Smooth muscle cell (in vitro differentiated cells): ENCODE measurements around the gene SMAD3. TPM values are rescaled to one million over a fixed set of nuclear protein-coding genes. Genes with fewer than 3 reads are reported as not detected.

Source experiments
- DNase-seq: peaks from one replicate; lab custom pipeline; 2025; ENCODE audit not compliant: unreplicated experiment; lab: John Stamatoyannopoulos, UW
- H2AFZ ChIP-seq: fragments of 200-600 bp; sonication (generic); 2 replicates; pipeline ENCODE4 v1.6.0; 2016; ENCODE audit warnings: antibody characterized with exemption, low read depth, mild to moderate bottlenecking
- H3F3A ChIP-seq: fragments of 200-600 bp; sonication (generic); 2 replicates; pipeline ENCODE4 v1.6.0; 2017; ENCODE audit warnings: antibody characterized with exemption, low read depth
- H3K27ac ChIP-seq: fragments of 200-600 bp; sonication (generic); 2 replicates; pipeline ENCODE4 v1.5.1; 2016; ENCODE audit warnings: low read depth, mild to moderate bottlenecking
- H3K27me3 ChIP-seq: fragments of 200-600 bp; sonication (generic); 2 replicates; pipeline ENCODE4 v1.6.1; 2016; ENCODE audit warnings: low read depth, mild to moderate bottlenecking
- H3K36me3 ChIP-seq: fragments of 200-600 bp; sonication (generic); 2 replicates; pipeline ENCODE4 v1.5.1; 2016; ENCODE audit warnings: low read depth
- H3K4me1 ChIP-seq: fragments of 200-600 bp; sonication (generic); 2 replicates; pipeline ENCODE4 v1.5.1; 2016; ENCODE audit warnings: low read depth
- H3K4me2 ChIP-seq: fragments of 200-600 bp; sonication (generic); 2 replicates; pipeline ENCODE4 v1.6.0; 2016; ENCODE audit warnings: mild to moderate bottlenecking
- H3K4me3 ChIP-seq: fragments of 200-600 bp; sonication (generic); 2 replicates; pipeline ENCODE4 v1.5.1; 2016; ENCODE audit warnings: mild to moderate bottlenecking
- H3K79me2 ChIP-seq: fragments of 200-600 bp; sonication (generic); 2 replicates; pipeline ENCODE4 v1.6.0; 2016; ENCODE audit warnings: low read depth, mild to moderate bottlenecking
- H3K9ac ChIP-seq: fragments of 200-600 bp; sonication (generic); 2 replicates; pipeline ENCODE4 v1.6.0; 2016; ENCODE audit warnings: low read depth
- H3K9me3 ChIP-seq: fragments of 200-600 bp; sonication (generic); replicated peaks from 2 replicates; pipeline ENCODE4 v1.5.1; 2016; ENCODE audit warnings: low read depth
- H4K20me1 ChIP-seq: fragments of 200-600 bp; sonication (generic); 2 replicates; pipeline ENCODE4 v1.6.0; 2016; ENCODE audit warnings: low read depth
- CTCF ChIP-seq: fragments of 200-600 bp; sonication (generic); IDR thresholded peaks from 2 replicates; pipeline ENCODE4 v1.5.1; 2017; ENCODE audit warnings: borderline replicate concordance, mild to moderate bottlenecking, antibody characterized with exemption; ENCODE audit not compliant: insufficient read depth, poor library complexity, severe bottlenecking
- WGBS: methylation state at CpG from one replicate; pipeline ENCODE4 v1.1.7; 2016; ENCODE audit warnings: low lambda C conversion rate; 5-methylcytosine and 5-hydroxymethylcytosine counted together
- polyA plus RNA-seq: library from polyadenylated mRNA; unstranded; fragments of >200 nt; fragmentation: Nextera tagmentation; extraction: Ambion mirVana; gene quantifications from 2 replicates; pipeline ENCODE4 v1.2.1, GENCODE V29; 2016
- total RNA-seq: library from RNA; depleted of rRNA; stranded (reverse); fragments of >200 nt; gene quantifications from 2 replicates; pipeline ENCODE4 v1.2.3, GENCODE V29; 2014

SMAD3 gene
- total and polyA plus RNA-seq, 2 experiments from 2014 or later = 20.2 to 21.9 TPM

- H3F3A ChIP-seq = no peaks in the 10 kb centered on the region
- H3K9ac ChIP-seq = no peak overlapping the region
- H4K20me1 ChIP-seq = peaks cover 58% of the 10 kb centered on the region
- no peaks in the 10 kb centered on the region for H3K27me3 ChIP-seq
- 57% methylated on average over 3 of the region's 3 CpGs for WGBS
- no peak overlapping the region for H3K4me3 ChIP-seq
- no peak overlapping the region for H3K4me2 ChIP-seq
- H3K36me3 ChIP-seq = no peaks in the 10 kb centered on the region
- H3K27ac ChIP-seq = no peak overlapping the region
- H3K79me2 ChIP-seq = peaks cover 55% of the 10 kb centered on the region
- no peak for DNase-seq
- H3K9me3 ChIP-seq = no peaks in the 10 kb centered on the region
- no peak for TF ChIP-seq CTCF
- peaks cover 5% of the 10 kb centered on the region for H3K4me1 ChIP-seq
- no peak overlapping the region for H2AFZ ChIP-seq
Observed at GRCh38 chr15:67242708-67243111, 177.3 kb downstream of the SMAD3 start.

Other genes with a start within 250 kb of the SMAD3 start
- gene AAGAB, start 189.1 kb downstream of the SMAD3 start, total RNA-seq = 38.8 and 39.6 TPM in 2 replicates
- gene AAGAB, start 189.1 kb downstream of the SMAD3 start, polyA plus RNA-seq = 38.2 and 41.9 TPM in 2 replicates
- gene IQCH, start 189.2 kb downstream of the SMAD3 start, total RNA-seq = 2.9 and 3.2 TPM in 2 replicates
- gene IQCH, start 189.2 kb downstream of the SMAD3 start, polyA plus RNA-seq = 0.34 and 0.86 TPM in 2 replicates